ENCODE data around the gene TSACC. TPM values are rescaled to one million over a fixed set of nuclear protein-coding genes. Genes with fewer than 3 reads are reported as not detected.

The TSACC gene
- total and polyA plus RNA-seq, 9 of the 15 experiments (the other 6 are each of a cell fraction or from before 2014, with no cell fraction given): 0.45 to 7.4 (median 2.6) TPM

DNA sequence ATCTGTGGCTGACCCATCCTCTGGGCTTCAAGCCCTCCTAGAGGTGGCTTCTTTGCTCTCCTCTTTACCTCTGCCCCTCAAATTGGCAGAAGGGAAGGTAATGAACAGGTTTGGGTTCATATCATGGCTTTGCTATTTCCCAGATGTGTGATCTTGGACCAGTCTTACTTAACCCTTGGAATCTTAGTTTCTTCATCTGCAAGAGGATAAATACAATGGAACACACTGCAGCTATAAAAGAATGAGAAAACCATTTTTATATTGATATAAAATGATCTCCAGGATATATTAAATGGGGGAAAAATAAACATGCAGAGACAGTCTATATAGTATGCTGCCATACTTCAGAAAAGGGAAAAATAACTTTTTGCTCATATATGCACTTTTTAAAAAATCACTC lies 48.5 kb upstream of the TSACC start:
- POLR2A ChIA-PET: no interaction called here
- no peak overlapping the region for H3K9ac ChIP-seq (ENCODE audit: insufficient read depth in 1 of 2, low read depth in 2 of 2, low read length in 2 of 2)
- no peak overlapping the region for H3K4me2 ChIP-seq (ENCODE audit: insufficient read depth, low read length)
- no peaks in the 10 kb centered on the region for H3K27me3 ChIP-seq (ENCODE audit: control insufficient read depth in 2 of 2, insufficient read depth in 2 of 2, low read length in 2 of 2)
- H3K9me1 ChIP-seq (ENCODE audit: control insufficient read depth, insufficient read depth, low read length): no peaks in the 10 kb centered on the region
- FAIRE-seq (no peak), DNase-seq (ENCODE audit: extremely low read depth in 1 of 4, low spot score in 3 of 4) (no peak), ATAC-seq (no peak)
- H3K9me3 ChIP-seq (replicated peaks; ENCODE audit: control insufficient read depth, insufficient read depth, low read depth, low read length): no peaks in the 10 kb centered on the region
- no peak overlapping the region for H3K27ac ChIP-seq (ENCODE audit: extremely low read depth, low read depth, low read length)
- H2AFZ ChIP-seq (ENCODE audit: low read depth, low read length): no peak overlapping the region
- CTCF ChIA-PET (ENCODE audit: low intra/inter-chr PET ratio): no interaction called here
- no peaks in the 10 kb centered on the region for H3K79me2 ChIP-seq (ENCODE audit: control insufficient read depth, insufficient read depth, low read length)
- no TSS peak for BruUV-seq (replicated peaks)
- TF ChIP-seq XRCC5 (IDR thresholded peaks at IDR 0.05; ENCODE audit: low read depth, low read length): no peak
- no peak for TF ChIP-seq ZNF668 (CRISPR knock-in tag; IDR thresholded peaks at IDR 0.05)
- no peak for TF ChIP-seq ZNF384 (IDR thresholded peaks at IDR 0.05; ENCODE audit: low read depth, low read length)
- no peak for TF ChIP-seq CBX5 (IDR thresholded peaks at IDR 0.05; ENCODE audit: borderline replicate concordance, low read depth)
- TF ChIP-seq GTF2A2 (tag; IDR thresholded peaks at IDR 0.05): no peak
- TF ChIP-seq, protein P1, sequence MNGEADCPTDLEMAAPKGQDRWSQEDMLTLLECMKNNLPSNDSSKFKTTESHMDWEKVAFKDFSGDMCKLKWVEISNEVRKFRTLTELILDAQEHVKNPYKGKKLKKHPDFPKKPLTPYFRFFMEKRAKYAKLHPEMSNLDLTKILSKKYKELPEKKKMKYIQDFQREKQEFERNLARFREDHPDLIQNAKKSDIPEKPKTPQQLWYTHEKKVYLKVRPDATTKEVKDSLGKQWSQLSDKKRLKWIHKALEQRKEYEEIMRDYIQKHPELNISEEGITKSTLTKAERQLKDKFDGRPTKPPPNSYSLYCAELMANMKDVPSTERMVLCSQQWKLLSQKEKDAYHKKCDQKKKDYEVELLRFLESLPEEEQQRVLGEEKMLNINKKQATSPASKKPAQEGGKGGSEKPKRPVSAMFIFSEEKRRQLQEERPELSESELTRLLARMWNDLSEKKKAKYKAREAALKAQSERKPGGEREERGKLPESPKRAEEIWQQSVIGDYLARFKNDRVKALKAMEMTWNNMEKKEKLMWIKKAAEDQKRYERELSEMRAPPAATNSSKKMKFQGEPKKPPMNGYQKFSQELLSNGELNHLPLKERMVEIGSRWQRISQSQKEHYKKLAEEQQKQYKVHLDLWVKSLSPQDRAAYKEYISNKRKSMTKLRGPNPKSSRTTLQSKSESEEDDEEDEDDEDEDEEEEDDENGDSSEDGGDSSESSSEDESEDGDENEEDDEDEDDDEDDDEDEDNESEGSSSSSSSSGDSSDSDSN (IDR thresholded peaks at IDR 0.05; ENCODE audit: borderline replicate concordance in 1 of 2, low read depth in 2 of 2, low read length in 2 of 2): no peak
- TF ChIP-seq, protein P2, sequence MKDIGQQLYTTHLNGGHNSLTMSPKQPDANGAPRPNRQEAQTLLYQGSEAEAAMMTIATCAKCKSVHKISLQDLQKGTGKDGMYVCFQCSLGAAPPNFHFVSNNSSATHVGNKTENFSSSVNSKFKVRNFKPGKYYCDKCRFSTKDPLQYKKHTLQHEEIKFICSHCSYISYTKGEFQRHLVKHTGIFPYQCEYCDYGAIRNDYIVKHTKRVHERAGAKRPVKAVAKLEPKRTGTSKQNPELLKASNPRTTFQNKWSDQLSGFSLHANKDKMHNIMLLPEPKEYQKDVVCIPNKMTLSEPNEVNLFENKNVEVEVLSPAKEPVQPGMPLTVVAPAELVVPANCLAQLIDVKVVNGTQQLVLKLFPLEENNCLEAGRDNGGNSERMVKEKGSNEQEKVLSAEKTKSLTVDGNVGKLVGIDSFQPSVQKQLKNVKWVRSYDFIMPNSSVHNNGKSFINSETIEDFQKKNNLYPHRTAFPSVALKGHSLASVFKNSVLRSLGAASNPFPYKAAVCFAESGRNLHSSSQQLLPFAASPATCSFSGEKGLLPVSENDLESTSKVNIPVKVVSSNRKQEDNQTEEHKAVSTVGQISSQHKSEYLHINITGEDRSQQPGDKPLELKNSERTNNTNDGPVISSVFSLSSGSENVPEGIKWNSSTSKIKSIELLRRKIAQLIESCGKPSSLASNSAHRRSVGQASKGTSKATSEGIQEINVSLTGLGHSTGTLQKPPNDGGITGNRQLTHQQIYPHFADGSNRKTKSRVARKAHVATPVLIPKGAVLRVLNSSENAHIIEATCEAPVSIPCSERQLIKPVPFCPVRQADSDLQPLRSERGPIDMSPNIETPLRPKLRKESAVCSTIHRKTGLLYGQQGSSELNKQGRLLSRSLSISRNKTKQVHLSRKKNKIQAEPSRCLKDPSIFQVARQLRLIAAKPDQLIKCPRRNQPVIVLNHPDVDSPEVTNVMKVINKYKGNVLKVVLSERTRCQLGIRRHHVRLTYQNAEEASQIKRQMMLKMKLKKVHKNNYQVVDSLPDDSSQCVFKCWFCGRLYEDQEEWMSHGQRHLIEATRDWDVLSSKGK (CRISPR knock-in tag; IDR thresholded peaks at IDR 0.05): no peak
- TF ChIP-seq ILF3 (IDR thresholded peaks at IDR 0.05; ENCODE audit: borderline replicate concordance): no peak
- no peak for TF ChIP-seq BDP1 (IDR thresholded peaks at IDR 0.05; ENCODE audit: insufficient read depth, insufficient read length)
- TF ChIP-seq ZNF76 (CRISPR knock-in tag; IDR thresholded peaks at IDR 0.05; ENCODE audit: borderline replicate concordance): no peak
- no peak for TF ChIP-seq ZNF699 (CRISPR knock-in tag; IDR thresholded peaks at IDR 0.05; ENCODE audit: insufficient replicate concordance)
- TF ChIP-seq ZNF830 (CRISPR knock-in tag; IDR thresholded peaks at IDR 0.05): no peak
- TF ChIP-seq PTRF (tag; IDR thresholded peaks at IDR 0.05): no peak
- no peak for TF ChIP-seq PHF8 (IDR thresholded peaks at IDR 0.05; ENCODE audit: borderline replicate concordance, low read length)
- no peak for TF ChIP-seq HDAC2 (IDR thresholded peaks at IDR 0.05)
- no peak for TF ChIP-seq ZNF449 (CRISPR knock-in tag; IDR thresholded peaks at IDR 0.05)
- no peak overlapping the region for H3K4me3 ChIP-seq
- peaks cover 34% of the 10 kb centered on the region; the same call in 2 of the 3 replicates for H3K36me3 ChIP-seq (ENCODE audit: control insufficient read depth, insufficient read depth, low read length)
- peaks cover 2 to 16% of the 10 kb centered on the region in 2 experiments; a peak in 3 of 5 replicates for H3K4me1 ChIP-seq (replicated peaks in 1 of 2; ENCODE audit: control insufficient read depth in 2 of 2, insufficient read depth in 2 of 2, low read length in 2 of 2)
- intact Hi-C loops (cut with micrococcal nuclease): no loop called here
- no peaks in the 10 kb centered on the region for H4K20me1 ChIP-seq (replicated peaks; ENCODE audit: control insufficient read depth, insufficient read depth, low read length)
- in situ Hi-C loops (cut with MboI): no loop called here

Data from K562 (cell line).